SK-N-SH treated with all-trans-retinoic acid at 6 μM for 48 hours (cell line): ENCODE data around the gene BFSP2.

Experiments
- ARNTL ChIP-seq: fragments of 450-650 bp; formaldehyde crosslinking; IDR thresholded peaks from 2 replicates; pipeline ENCODE4 v1.5.0; 2020; ENCODE audit warnings: low read depth, mild to moderate bottlenecking, moderate library complexity, borderline replicate concordance
- GLIS3 ChIP-seq: fragments of 250-450 bp; sonication (Bioruptor Pico); IDR thresholded peaks from 2 replicates; pipeline ENCODE4 v1.5.0; 2020; ENCODE audit warnings: mild to moderate bottlenecking, moderate library complexity
- OSR1 ChIP-seq: fragments of 250-450 bp; sonication (Bioruptor Pico); IDR thresholded peaks from 2 replicates; pipeline ENCODE4 v1.8.0; 2022; ENCODE audit warnings: moderate library complexity, mild to moderate bottlenecking, inconsistent platforms
- PATZ1 ChIP-seq: fragments of 250-450 bp; sonication (Bioruptor Pico); IDR thresholded peaks from 2 replicates; pipeline ENCODE4 v1.8.0; 2020; ENCODE audit warnings: mild to moderate bottlenecking, moderate library complexity, borderline replicate concordance
- PPARA ChIP-seq: fragments of 250-450 bp; sonication (Bioruptor Pico); IDR thresholded peaks from 2 replicates; pipeline ENCODE4 v1.5.0; 2020; ENCODE audit warnings: mild to moderate bottlenecking, borderline replicate concordance
- RARB ChIP-seq: fragments of 250-450 bp; sonication (Bioruptor Pico); IDR thresholded peaks from 2 replicates; pipeline ENCODE4 v1.8.0; 2021; ENCODE audit warnings: mild to moderate bottlenecking, moderate library complexity
- TOX ChIP-seq: fragments of 250-450 bp; sonication (Bioruptor Pico); IDR thresholded peaks from 2 replicates; pipeline ENCODE4 v1.8.0; 2021; ENCODE audit warnings: mild to moderate bottlenecking, moderate library complexity, borderline replicate concordance
- ZFP3 ChIP-seq: fragments of 250-450 bp; sonication (Bioruptor Pico); IDR thresholded peaks from 2 replicates; pipeline ENCODE4 v1.5.0; 2020; ENCODE audit warnings: mild to moderate bottlenecking, moderate library complexity
- ZFP30 ChIP-seq: fragments of 450-650 bp; formaldehyde crosslinking; IDR thresholded peaks from 2 replicates; pipeline ENCODE4 v1.5.0; 2022; ENCODE audit warnings: mild to moderate bottlenecking, moderate library complexity
- ZNF70 ChIP-seq: fragments of 450-650 bp; formaldehyde crosslinking; IDR thresholded peaks from 2 replicates; pipeline ENCODE4 v1.5.0; 2020; ENCODE audit warnings: mild to moderate bottlenecking, moderate library complexity

DNA sequence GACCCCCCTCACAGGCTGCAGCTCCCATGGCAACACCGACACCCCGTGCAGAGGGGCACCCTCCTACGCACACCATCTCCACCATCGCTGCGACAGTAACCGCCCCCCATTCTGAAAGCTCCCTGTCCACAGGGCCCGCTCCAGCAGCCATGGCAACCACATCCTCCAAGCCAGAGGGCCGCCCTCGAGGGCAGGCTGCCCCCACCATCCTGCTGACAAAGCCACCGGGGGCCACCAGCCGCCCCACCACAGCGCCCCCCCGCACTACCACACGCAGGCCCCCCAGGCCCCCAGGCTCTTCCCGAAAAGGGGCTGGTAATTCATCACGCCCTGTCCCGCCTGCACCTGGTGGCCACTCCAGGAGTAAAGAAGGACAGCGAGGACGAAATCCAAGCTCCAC is 19.9 kb upstream of the BFSP2 start:
- TF ChIP-seq PPARA (CRISPR knock-in tag) (no peak), ZNF70 (CRISPR knock-in tag) (no peak), GLIS3 (CRISPR knock-in tag) (no peak), TOX (CRISPR knock-in tag) (no peak), ZFP3 (CRISPR knock-in tag) (no peak), ARNTL (CRISPR knock-in tag) (no peak), PATZ1 (CRISPR knock-in tag) (no peak), ZFP30 (no peak), RARB (CRISPR knock-in tag) (no peak), OSR1 (CRISPR knock-in tag) (no peak)
